ENCODE results near the gene SLK.

- TF ChIP-seq CTCF (IDR thresholded peaks at IDR 0.05; ENCODE audit: insufficient read depth, low read depth, low read length), result no peak
- TF ChIP-seq EZH2 (IDR thresholded peaks at IDR 0.05; ENCODE audit: insufficient read depth, low read length), result no peak
These were observed 72.2 kb downstream of the SLK start for GRCh38 chr10:104038958-104039752.
